Activated T-helper 2 cell treated with anti-CD3 and anti-CD28 coated beads, Interferon-gamma antibody, Interleukin-2, Interleukin-4, amounts not matched to agents 10 μg/mL and 5 μg/mL and 100 μg/mL, durations not matched to agents 14 hours and 24 hours and 36 hours (primary cell): ENCODE data around the gene PRMT1. TPM values are rescaled to one million over a fixed set of nuclear protein-coding genes. Genes with fewer than 3 reads are reported as not detected.

ENCODE experiments used
- DNase-seq: peaks from one replicate; pipeline ENCODE4 v3.0.0; 2021; ENCODE audit warnings: low spot score
- H3K27ac Mint-ChIP-seq: one replicate; pipeline ENCODE4 v1.8.0; 2021; ENCODE audit warnings: mixed read lengths
- H3K27me3 Mint-ChIP-seq: one replicate; pipeline ENCODE4 v1.8.0; 2021; ENCODE audit warnings: low read depth, mixed read lengths
- H3K36me3 Mint-ChIP-seq: one replicate; pipeline ENCODE4 v1.8.0; 2021; ENCODE audit warnings: low read depth, mixed read lengths
- H3K4me1 Mint-ChIP-seq: one replicate; pipeline ENCODE4 v1.8.0; 2021; ENCODE audit warnings: low read depth, mixed read lengths
- H3K4me3 Mint-ChIP-seq: one replicate; pipeline ENCODE4 v1.8.0; 2021; ENCODE audit warnings: low read depth, mild to moderate bottlenecking, moderate library complexity, mixed read lengths
- H3K9me3 Mint-ChIP-seq: one replicate; pipeline ENCODE4 v1.8.0; 2021; ENCODE audit warnings: mixed read lengths
- intact Hi-C: fragments of 100-400 bp; cut with micrococcal nuclease; formaldehyde crosslinking; loops from one replicate; pipeline ENCODE4 v1.15.1; 2023
- total RNA-seq: library from RNA; stranded (reverse); gene quantifications from 2 replicates; pipeline ENCODE4 v1.2.3, GENCODE V29; 2022

PRMT1 gene
- total RNA-seq, 1 donor from 2014 or later = 431 TPM

- Mint-ChIP-seq H3K4me1 (peaks cover 12% of the 10 kb centered on the region), H3K27ac (no peak within 1 kb of the TSS), H3K4me3 (peak within 1 kb of the TSS; percentile 81), H3K36me3 (peaks cover 44% of the 10 kb centered on the region), H3K9me3 (no peaks in the 10 kb centered on the region), H3K27me3 (peaks cover 11% of the 10 kb centered on the region)
- intact Hi-C loops = no loop called here
- DNase-seq = no peak
Observed at GRCh38 chr19:49689133-49690078, 12.3 kb downstream of the PRMT1 start, which contains the start of gene ADM5. Gene ADM5, plus strand, starts transcription at chr19:49689594. Its CDS starts 244 bp downstream, at chr19:49689838.

- intact Hi-C loops = no loop called here
- H3K27me3 Mint-ChIP-seq = peaks cover 11% of the 10 kb centered on the region
- no peaks in the 10 kb centered on the region for H3K9me3 Mint-ChIP-seq
- DNase-seq = no peak
- peaks cover 12% of the 10 kb centered on the region for H3K4me1 Mint-ChIP-seq
- H3K4me3 Mint-ChIP-seq = peak overlapping the region; percentile 81
- H3K36me3 Mint-ChIP-seq = peaks cover 39% of the 10 kb centered on the region
- no peak overlapping the region for H3K27ac Mint-ChIP-seq
Observed at GRCh38 chr19:49690079-49690655, 13.1 kb downstream of the PRMT1 start.

- Mint-ChIP-seq H3K36me3 (peaks cover 34% of the 10 kb centered on the region), H3K27me3 (peaks cover 11% of the 10 kb centered on the region), H3K4me3 (peak within 1 kb of the TSS; percentile 81), H3K4me1 (peaks cover 12% of the 10 kb centered on the region), H3K27ac (no peak within 1 kb of the TSS), H3K9me3 (no peaks in the 10 kb centered on the region)
- intact Hi-C loops = no loop called here
- DNase-seq = peak; percentile 41
Observed at GRCh38 chr19:49690656-49691242, 13.7 kb downstream of the PRMT1 start, which contains the start of gene CPT1C. Gene CPT1C, plus strand, starts transcription at chr19:49691116. Its CDS starts 1,137 bp downstream, at chr19:49692253.

- intact Hi-C loops = no loop called here
- Mint-ChIP-seq H3K27me3 (peaks cover 11% of the 10 kb centered on the region), H3K27ac (no peak overlapping the region), H3K4me3 (peak overlapping the region; percentile 81), H3K36me3 (peaks cover 28% of the 10 kb centered on the region), H3K9me3 (no peaks in the 10 kb centered on the region), H3K4me1 (peaks cover 12% of the 10 kb centered on the region)
- DNase-seq = no peak
Observed at GRCh38 chr19:49691243-49692146, 14.4 kb downstream of the PRMT1 start.

GRCh38 chr19:49692147-49692506 is 15.1 kb downstream of the PRMT1 start:
- no peak overlapping the region for H3K27ac Mint-ChIP-seq
- H3K4me3 Mint-ChIP-seq = no peak overlapping the region
- H3K36me3 Mint-ChIP-seq = peaks cover 25% of the 10 kb centered on the region
- no peak for DNase-seq
- H3K9me3 Mint-ChIP-seq = no peaks in the 10 kb centered on the region
- intact Hi-C loops = no loop called here
- peaks cover 11% of the 10 kb centered on the region for H3K27me3 Mint-ChIP-seq
- peaks cover 10% of the 10 kb centered on the region for H3K4me1 Mint-ChIP-seq

GRCh38 chr19:49696115-49696514 is 19.0 kb downstream of the PRMT1 start:
- peaks cover 2% of the 10 kb centered on the region for H3K4me1 Mint-ChIP-seq
- no peaks in the 10 kb centered on the region for H3K36me3 Mint-ChIP-seq
- H3K4me3 Mint-ChIP-seq = no peak overlapping the region
- no peak overlapping the region for H3K27ac Mint-ChIP-seq
- peaks cover 3% of the 10 kb centered on the region for H3K27me3 Mint-ChIP-seq
- no peaks in the 10 kb centered on the region for H3K9me3 Mint-ChIP-seq
- no peak for DNase-seq
- intact Hi-C loops = no loop called here

GRCh38 chr19:49696865-49697264 is 19.8 kb downstream of the PRMT1 start:
- DNase-seq = no peak
- H3K4me1 Mint-ChIP-seq = no peaks in the 10 kb centered on the region
- H3K36me3 Mint-ChIP-seq = no peaks in the 10 kb centered on the region
- H3K27me3 Mint-ChIP-seq = peaks cover 3% of the 10 kb centered on the region
- H3K4me3 Mint-ChIP-seq = no peak overlapping the region
- H3K9me3 Mint-ChIP-seq = no peaks in the 10 kb centered on the region
- intact Hi-C loops = no loop called here
- no peak overlapping the region for H3K27ac Mint-ChIP-seq

- no peaks in the 10 kb centered on the region for H3K36me3 Mint-ChIP-seq
- DNase-seq = no peak
- H3K27ac Mint-ChIP-seq = no peak overlapping the region
- H3K9me3 Mint-ChIP-seq = no peaks in the 10 kb centered on the region
- intact Hi-C loops = no loop called here
- H3K27me3 Mint-ChIP-seq = no peaks in the 10 kb centered on the region
- no peaks in the 10 kb centered on the region for H3K4me1 Mint-ChIP-seq
- no peak overlapping the region for H3K4me3 Mint-ChIP-seq
Observed at GRCh38 chr19:49699364-49699763, 22.3 kb downstream of the PRMT1 start.

- Mint-ChIP-seq H3K9me3 (no peaks in the 10 kb centered on the region), H3K4me1 (no peaks in the 10 kb centered on the region), H3K27me3 (no peaks in the 10 kb centered on the region), H3K4me3 (no peak overlapping the region), H3K36me3 (no peaks in the 10 kb centered on the region), H3K27ac (no peak overlapping the region)
- intact Hi-C loops = no loop called here
- no peak for DNase-seq
Observed at GRCh38 chr19:49700563-49700962, 23.5 kb downstream of the PRMT1 start.

- Mint-ChIP-seq H3K4me1 (no peaks in the 10 kb centered on the region), H3K4me3 (no peak overlapping the region), H3K9me3 (no peaks in the 10 kb centered on the region), H3K36me3 (no peaks in the 10 kb centered on the region), H3K27me3 (no peaks in the 10 kb centered on the region), H3K27ac (no peak overlapping the region)
- intact Hi-C loops = no loop called here
- no peak for DNase-seq
Observed at GRCh38 chr19:49701271-49701786, 24.3 kb downstream of the PRMT1 start.

- H3K9me3 Mint-ChIP-seq = no peaks in the 10 kb centered on the region
- H3K4me1 Mint-ChIP-seq = no peaks in the 10 kb centered on the region
- intact Hi-C loops = no loop called here
- no peaks in the 10 kb centered on the region for H3K27me3 Mint-ChIP-seq
- DNase-seq = no peak
- no peaks in the 10 kb centered on the region for H3K36me3 Mint-ChIP-seq
- H3K4me3 Mint-ChIP-seq = no peak overlapping the region
- H3K27ac Mint-ChIP-seq = no peak overlapping the region
Observed at GRCh38 chr19:49704888-49705642, 28.0 kb downstream of the PRMT1 start.
